ENCODE data around the gene CRIP3.

The CRIP3 gene

GRCh38 chr6:43339168-43339567 lies 30.5 kb upstream of the CRIP3 start:
- H3K27ac ChIP-seq: no peak overlapping the region
- H3K27me3 ChIP-seq: no peaks in the 10 kb centered on the region
- peaks cover 8 to 9% of the 10 kb centered on the region in 2 experiments for H3K4me1 ChIP-seq (ENCODE audit: control insufficient read depth in 1 of 2, insufficient read depth in 1 of 2, low read depth in 1 of 2, low read length in 1 of 2)
- no peaks in the 10 kb centered on the region for H3K9me3 ChIP-seq
- TF ChIP-seq CTCF (IDR thresholded peaks at IDR 0.05): no peak
- peaks cover 72% of the 10 kb centered on the region for H3K36me3 ChIP-seq
- no peak overlapping the region for H3K4me3 ChIP-seq (ENCODE audit: low read depth in 1 of 2, low read length in 1 of 2)

GRCh38 chr6:43338243-43338642 lies 29.6 kb upstream of the CRIP3 start:
- Histone ChIP-seq H3K27ac (no peak overlapping the region), H3K4me1 (ENCODE audit: control insufficient read depth in 1 of 2, insufficient read depth in 1 of 2, low read depth in 1 of 2, low read length in 1 of 2) (peaks cover 11 to 13% of the 10 kb centered on the region in 2 experiments), H3K4me3 (ENCODE audit: low read depth in 1 of 2, low read length in 1 of 2) (no peak overlapping the region), H3K27me3 (no peaks in the 10 kb centered on the region), H3K9me3 (no peaks in the 10 kb centered on the region), H3K36me3 (peaks cover 69% of the 10 kb centered on the region)
- no peak for TF ChIP-seq CTCF (IDR thresholded peaks at IDR 0.05)

- Histone ChIP-seq H3K4me1 (ENCODE audit: control insufficient read depth in 1 of 2, insufficient read depth in 1 of 2, low read depth in 1 of 2, low read length in 1 of 2) (peaks cover 28 to 32% of the 10 kb centered on the region in 2 experiments), H3K4me3 (ENCODE audit: low read depth in 1 of 2, low read length in 1 of 2) (no peak overlapping the region), H3K36me3 (peaks cover 51% of the 10 kb centered on the region), H3K27me3 (no peaks in the 10 kb centered on the region), H3K9me3 (no peaks in the 10 kb centered on the region), H3K27ac (no peak overlapping the region)
- no peak for TF ChIP-seq CTCF (IDR thresholded peaks at IDR 0.05)
Observed at GRCh38 chr6:43336382-43336781, 27.8 kb upstream of the CRIP3 start.

- Histone ChIP-seq H3K27me3 (no peaks in the 10 kb centered on the region), H3K36me3 (peaks cover 42% of the 10 kb centered on the region), H3K4me1 (ENCODE audit: control insufficient read depth in 1 of 2, insufficient read depth in 1 of 2, low read depth in 1 of 2, low read length in 1 of 2) (peaks cover 35 to 41% of the 10 kb centered on the region in 2 experiments), H3K4me3 (ENCODE audit: low read depth in 1 of 2, low read length in 1 of 2) (no peak overlapping the region), H3K9me3 (no peaks in the 10 kb centered on the region), H3K27ac (no peak overlapping the region)
- no peak for TF ChIP-seq CTCF (IDR thresholded peaks at IDR 0.05)
Observed at GRCh38 chr6:43335469-43335868, 26.8 kb upstream of the CRIP3 start.

- peak; percentile 17 for TF ChIP-seq CTCF (IDR thresholded peaks at IDR 0.05)
- no peaks in the 10 kb centered on the region for H3K27me3 ChIP-seq
- H3K27ac ChIP-seq: no peak overlapping the region
Observed at GRCh38 chr6:43334466-43335095, 26.0 kb upstream of the CRIP3 start.

More at GRCh38 chr6:43334466-43335095, 26.0 kb upstream of the CRIP3 start:
- peaks cover 33% of the 10 kb centered on the region for H3K36me3 ChIP-seq
- no peak overlapping the region for H3K4me3 ChIP-seq (ENCODE audit: low read depth in 1 of 2, low read length in 1 of 2)
- no peaks in the 10 kb centered on the region for H3K9me3 ChIP-seq
- peaks cover 35 to 42% of the 10 kb centered on the region in 2 experiments for H3K4me1 ChIP-seq (ENCODE audit: control insufficient read depth in 1 of 2, insufficient read depth in 1 of 2, low read depth in 1 of 2, low read length in 1 of 2)
